Measurements from ENCODE around the gene RAB28. TPM values are rescaled to one million over a fixed set of nuclear protein-coding genes. Genes with fewer than 3 reads are reported as not detected.

RAB28 gene
- total and polyA plus RNA-seq, 7 donors, result 5.1 to 9.0 (median 6.3) TPM

DNA sequence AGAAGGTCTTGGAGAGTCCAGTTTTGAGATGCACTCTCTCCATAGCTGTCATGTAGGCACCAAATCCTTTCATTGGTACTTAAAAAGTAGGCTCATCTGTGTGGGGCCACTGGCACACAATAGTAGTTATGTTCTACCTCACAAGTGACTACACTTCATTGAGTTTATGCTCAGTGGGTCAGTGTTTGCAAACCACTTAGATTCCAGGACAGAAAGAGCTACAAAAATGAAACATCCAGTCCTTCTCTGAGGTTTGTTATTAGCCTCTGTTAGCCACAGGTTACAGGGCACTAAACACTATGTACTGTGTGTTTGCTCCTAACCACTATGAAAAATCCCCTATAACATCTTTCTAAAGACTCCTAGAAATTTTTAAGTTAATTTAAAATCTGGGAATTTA, 13.8 kb downstream of the RAB28 start:
- intact Hi-C loops (cut with DNase I), result no loop called here
- Histone ChIP-seq H3K4me3 (no peak overlapping the region), H3K27ac (no peak overlapping the region), H3K27me3 (ENCODE audit: insufficient read depth in 3 of 3, low read length in 2 of 3) (no peaks in the 10 kb centered on the region), H3K9me3 (peaks cover 4% of the 10 kb centered on the region), H3K36me3 (ENCODE audit: insufficient read depth in 1 of 2, low read depth in 1 of 2) (peaks cover 0 to 7% of the 10 kb centered on the region in 2 donors), H3K4me1 (no peaks in the 10 kb centered on the region)
- ATAC-seq (no peak), DNase-seq (no peak)
- TF ChIP-seq, protein P1, sequence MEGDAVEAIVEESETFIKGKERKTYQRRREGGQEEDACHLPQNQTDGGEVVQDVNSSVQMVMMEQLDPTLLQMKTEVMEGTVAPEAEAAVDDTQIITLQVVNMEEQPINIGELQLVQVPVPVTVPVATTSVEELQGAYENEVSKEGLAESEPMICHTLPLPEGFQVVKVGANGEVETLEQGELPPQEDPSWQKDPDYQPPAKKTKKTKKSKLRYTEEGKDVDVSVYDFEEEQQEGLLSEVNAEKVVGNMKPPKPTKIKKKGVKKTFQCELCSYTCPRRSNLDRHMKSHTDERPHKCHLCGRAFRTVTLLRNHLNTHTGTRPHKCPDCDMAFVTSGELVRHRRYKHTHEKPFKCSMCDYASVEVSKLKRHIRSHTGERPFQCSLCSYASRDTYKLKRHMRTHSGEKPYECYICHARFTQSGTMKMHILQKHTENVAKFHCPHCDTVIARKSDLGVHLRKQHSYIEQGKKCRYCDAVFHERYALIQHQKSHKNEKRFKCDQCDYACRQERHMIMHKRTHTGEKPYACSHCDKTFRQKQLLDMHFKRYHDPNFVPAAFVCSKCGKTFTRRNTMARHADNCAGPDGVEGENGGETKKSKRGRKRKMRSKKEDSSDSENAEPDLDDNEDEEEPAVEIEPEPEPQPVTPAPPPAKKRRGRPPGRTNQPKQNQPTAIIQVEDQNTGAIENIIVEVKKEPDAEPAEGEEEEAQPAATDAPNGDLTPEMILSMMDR (IDR thresholded peaks at IDR 0.05), result no peak

DNA sequence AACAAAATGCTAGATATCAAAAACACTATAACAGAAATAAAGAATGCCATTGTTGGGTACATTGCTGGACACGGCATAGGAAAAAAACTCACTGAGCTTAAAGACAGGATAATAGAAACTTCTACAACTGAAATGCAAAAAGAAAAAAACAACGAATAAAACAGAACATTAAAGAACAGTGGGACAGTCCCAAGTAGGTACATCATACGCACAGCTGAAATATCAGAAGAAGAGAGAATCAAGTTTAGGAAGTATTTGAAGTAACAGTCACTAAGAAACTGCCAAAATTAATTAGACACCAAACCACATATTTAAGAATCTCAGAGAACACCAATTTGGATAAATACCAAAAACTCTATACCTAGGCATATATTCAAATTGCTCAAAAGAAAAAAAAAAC, 19.2 kb downstream of the RAB28 start:
- no peak overlapping the region for H3K27ac ChIP-seq
- DNase-seq (no peak), ATAC-seq (no peak)
- WGBS, 3 donors, result 96 to 97% (median 97%) methylated on average over 3 of the region's 3 CpGs
- H3K36me3 ChIP-seq (ENCODE audit: insufficient read depth in 1 of 2, low read depth in 1 of 2), result peaks cover 0 to 2% of the 10 kb centered on the region in 2 donors
- no peaks in the 10 kb centered on the region for H3K27me3 ChIP-seq (ENCODE audit: insufficient read depth in 3 of 3, low read length in 2 of 3)
- TF ChIP-seq, protein P1 (IDR thresholded peaks at IDR 0.05), result no peak
- no peak overlapping the region for H3K4me3 ChIP-seq
- intact Hi-C loops (cut with DNase I), result no loop called here
- no peaks in the 10 kb centered on the region for H3K4me1 ChIP-seq
- peaks cover 4% of the 10 kb centered on the region for H3K9me3 ChIP-seq

DNA sequence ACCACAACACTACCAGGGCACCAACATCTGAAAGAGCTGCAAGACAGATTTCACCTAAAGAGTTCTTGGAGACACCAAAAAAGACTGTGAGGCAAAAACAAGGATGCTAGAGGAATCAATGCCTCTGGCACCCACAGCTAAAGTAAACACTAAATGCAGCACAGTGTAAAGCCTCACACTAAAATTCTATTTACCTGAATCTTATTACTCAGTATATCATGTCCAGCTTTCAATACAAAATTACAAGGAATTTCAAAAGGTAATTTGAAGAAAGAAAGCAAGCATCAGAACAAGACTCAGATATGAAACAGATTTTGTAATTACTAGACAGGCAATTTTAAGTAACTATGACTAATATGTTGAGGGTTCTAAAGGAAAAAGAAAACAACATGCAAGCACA, 19.6 kb downstream of the RAB28 start:
- intact Hi-C loops (cut with DNase I), result no loop called here
- peaks cover 4% of the 10 kb centered on the region for H3K9me3 ChIP-seq
- no peaks in the 10 kb centered on the region for H3K27me3 ChIP-seq (ENCODE audit: insufficient read depth in 3 of 3, low read length in 2 of 3)
- no peak overlapping the region for H3K4me3 ChIP-seq
- no peak for DNase-seq
- H3K4me1 ChIP-seq, result no peaks in the 10 kb centered on the region
- H3K27ac ChIP-seq, result no peak overlapping the region
- ATAC-seq, result no peak
- H3K36me3 ChIP-seq (ENCODE audit: insufficient read depth in 1 of 2, low read depth in 1 of 2), result peaks cover 0 to 4% of the 10 kb centered on the region in 2 donors
- TF ChIP-seq, protein P1 (IDR thresholded peaks at IDR 0.05), result no peak

DNA sequence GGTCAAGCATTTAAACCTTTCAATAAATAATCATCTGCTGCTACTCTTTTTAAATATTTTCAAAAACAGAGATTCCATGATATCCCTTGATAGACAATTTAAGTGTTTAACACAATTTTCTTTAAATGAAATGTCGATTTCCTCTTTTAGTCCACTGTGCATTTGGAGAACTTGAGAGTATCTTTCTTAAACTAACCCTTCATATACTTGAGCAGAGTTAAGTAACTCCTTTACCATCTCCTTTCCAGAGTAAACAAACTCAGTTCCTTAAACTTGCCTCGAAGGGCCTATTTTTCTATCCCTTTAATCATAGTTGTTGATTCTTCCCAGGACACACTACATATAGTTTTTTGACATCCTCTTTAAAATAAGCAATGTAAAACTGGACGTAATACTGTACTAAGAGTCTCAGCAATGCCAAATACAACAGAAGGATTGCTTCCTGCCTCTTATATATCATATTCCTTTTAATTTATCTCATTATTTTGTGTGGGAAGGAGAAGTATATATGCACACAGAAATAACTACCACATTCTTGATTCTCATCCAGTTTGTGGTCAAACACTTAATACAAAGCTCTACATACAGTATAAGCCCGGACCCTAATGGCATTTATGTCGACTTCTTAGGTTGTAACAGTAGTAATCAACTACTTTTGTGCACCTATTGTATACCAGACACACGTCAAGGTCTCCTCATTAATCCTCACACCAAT, 22.8 kb downstream of the RAB28 start:
- no peak overlapping the region for H3K27ac ChIP-seq
- H3K36me3 ChIP-seq (ENCODE audit: insufficient read depth in 1 of 2, low read depth in 1 of 2), result peaks cover 0 to 4% of the 10 kb centered on the region in 2 donors
- DNase-seq (no peak), ATAC-seq (no peak)
- intact Hi-C loops (cut with DNase I), result no loop called here
- no peak overlapping the region for H3K4me3 ChIP-seq
- TF ChIP-seq, protein P1 (IDR thresholded peaks at IDR 0.05), result no peak
- H3K9me3 ChIP-seq, result peaks cover 4% of the 10 kb centered on the region
- H3K27me3 ChIP-seq (ENCODE audit: insufficient read depth in 3 of 3, low read length in 2 of 3), result no peaks in the 10 kb centered on the region
- H3K4me1 ChIP-seq, result no peaks in the 10 kb centered on the region
- WGBS, 3 donors, result 84 to 90% (median 89%) methylated on average over 6 of the region's 6 CpGs

DNA sequence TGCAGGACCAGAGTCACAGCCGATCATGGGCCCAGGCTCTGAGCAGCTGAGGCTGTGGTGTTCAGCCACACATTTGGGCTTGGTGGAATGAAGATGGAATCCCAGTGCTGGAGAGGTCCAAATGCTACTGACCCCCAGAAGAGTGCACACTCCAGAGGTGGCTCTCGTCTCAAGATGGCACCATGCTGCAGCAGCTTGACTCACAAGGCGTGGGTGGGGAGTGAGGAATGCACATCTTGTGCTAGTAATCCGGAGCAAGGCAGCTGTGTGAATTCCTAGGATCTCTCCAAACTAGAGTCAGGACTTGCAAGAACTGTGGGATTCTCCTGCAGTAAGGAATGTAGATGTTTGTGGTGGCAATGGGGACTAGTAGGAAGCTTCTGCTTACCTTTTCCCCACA, 28.7 kb downstream of the RAB28 start:
- Histone ChIP-seq H3K4me3 (no peak overlapping the region), H3K27me3 (ENCODE audit: insufficient read depth in 3 of 3, low read length in 2 of 3) (no peaks in the 10 kb centered on the region), H3K36me3 (ENCODE audit: insufficient read depth in 1 of 2, low read depth in 1 of 2) (peaks cover 0 to 4% of the 10 kb centered on the region in 2 donors), H3K9me3 (no peaks in the 10 kb centered on the region), H3K27ac (no peak overlapping the region), H3K4me1 (no peaks in the 10 kb centered on the region)
- no peak for DNase-seq
- TF ChIP-seq, protein P1 (IDR thresholded peaks at IDR 0.05), result no peak
- 92 to 96% (median 92%) methylated on average over 4 of the region's 4 CpGs for WGBS, 3 donors
- no peak for ATAC-seq
- intact Hi-C loops (cut with DNase I), result no loop called here

Data from psoas muscle (tissue), 8 donors.